Body of pancreas (tissue), 4 donors: ENCODE results near the gene GNS.

Experiments used
- CTCF ChIP-seq, 7 experiments: fragments of 450-650 bp in 4 of 7; fragments of 200-600 bp in 3 of 7; sonication (generic) in 3 of 7; IDR thresholded peaks; one replicate each; pipeline ENCODE4 v1.5.1; 2016 to 2019; ENCODE audit warnings: antibody characterized with exemption in 7 of 7
- POLR2A ChIP-seq, 3 donors: fragments of 450-650 bp; IDR thresholded peaks; one replicate each; pipeline ENCODE4 v1.6.1; 2016; ENCODE audit warnings: antibody characterized with exemption in 3 of 3, mild to moderate bottlenecking in 2 of 3

GRCh38 chr12:64688715-64689114 lies 70.5 kb downstream of the GNS start:
- TF ChIP-seq CTCF (IDR thresholded peaks at IDR 0.05) = no peak
- no peak for TF ChIP-seq POLR2A (IDR thresholded peaks at IDR 0.05)
